GM18519 (cell line): ENCODE data around the gene FCRL6.

Experiments used
- ATAC-seq: cut with Tn5 transposase; IDR thresholded peaks from one replicate; pipeline ENCODE4 v1.9.1; 2021; ENCODE audit warnings: mild to moderate bottlenecking, moderate library complexity; ENCODE audit not compliant: unreplicated experiment, low FRiP score

The FCRL6 gene

GRCh38 chr1:159859767-159860322, 57.7 kb downstream of the FCRL6 start:
- ATAC-seq: no peak

- no peak for ATAC-seq
Measured at GRCh38 chr1:159860456-159860855, 58.3 kb downstream of the FCRL6 start.

- no peak for ATAC-seq
Measured at GRCh38 chr1:159861218-159861617, 59.1 kb downstream of the FCRL6 start.

GRCh38 chr1:159862031-159862430, 59.9 kb downstream of the FCRL6 start:
- ATAC-seq: no peak

- no peak for ATAC-seq
Measured at GRCh38 chr1:159862557-159862956, 60.4 kb downstream of the FCRL6 start, which contains the start of gene VSIG8. Gene VSIG8, minus strand, starts transcription at chr1:159862657. Its CDS starts 136 bp downstream, at chr1:159862521.

- ATAC-seq: no peak
Measured at GRCh38 chr1:159864262-159864661, 62.1 kb downstream of the FCRL6 start.
